H1 (cell line): ENCODE results near the gene KCNIP2. TPM values are rescaled to one million over a fixed set of nuclear protein-coding genes. Genes with fewer than 3 reads are reported as not detected.

Experiments used
- CTCF ChIA-PET: fragments of 300-600 bp; sonication (Branson Sonifier 250); formaldehyde crosslinking; loops from one replicate; lab custom pipeline; 2021; ENCODE audit not compliant: partially characterized antibody; lab: Charles Lee
- POLR2A ChIA-PET: fragments of 300-600 bp; sonication (Branson Sonifier 250); formaldehyde crosslinking; loops from one replicate; lab custom pipeline; 2021; ENCODE audit warnings: inconsistent platforms; ENCODE audit not compliant: partially characterized antibody; lab: Charles Lee
- DNase-seq, 2 experiments: peaks; one replicate each; pipeline versions ENCODE4 v3.0.0 to v3.0.0-alpha.2; 2010 to 2022; ENCODE audit warnings: low spot score in 2 of 2, low read depth in 1 of 2, mixed read lengths in 1 of 2
- FAIRE-seq: peaks from 2 replicates; lab custom pipeline; 2011; peaks lifted over from hg19 to GRCh38; lab: Jason Lieb, UNC
- H2AFZ ChIP-seq: 2 replicates; pipeline ENCODE4 v1.8.1; 2012; ENCODE audit warnings: low read length, inconsistent platforms
- H2AK5ac ChIP-seq: 2 replicates; pipeline ENCODE4 v1.6.1; 2013; ENCODE audit warnings: low read depth, low read length
- H2BK120ac ChIP-seq: replicated peaks from 2 replicates; pipeline ENCODE3; 2013; ENCODE audit warnings: low read depth, low read length, inconsistent platforms
- H2BK12ac ChIP-seq: 2 replicates; pipeline ENCODE4 v1.6.1; 2013; ENCODE audit warnings: low read depth, low read length
- H2BK15ac ChIP-seq: 2 replicates; pipeline ENCODE4 v1.6.1; 2013; ENCODE audit warnings: low read length
- H2BK20ac ChIP-seq: 2 replicates; pipeline ENCODE4 v1.6.1; 2013; ENCODE audit warnings: low read length
- H2BK5ac ChIP-seq: 2 replicates; pipeline ENCODE4 v1.6.1; 2013; ENCODE audit warnings: low read depth, low read length
- H3K14ac ChIP-seq: 2 replicates; pipeline ENCODE4 v1.6.1; 2013; ENCODE audit warnings: inconsistent platforms; ENCODE audit not compliant: insufficient read length
- H3K18ac ChIP-seq: 2 replicates; pipeline ENCODE4 v1.6.1; 2013; ENCODE audit warnings: low read length; ENCODE audit errors: extremely low read depth
- H3K23ac ChIP-seq: 2 replicates; pipeline ENCODE4 v1.6.1; 2013; ENCODE audit warnings: inconsistent platforms; ENCODE audit not compliant: insufficient read length
- H3K23me2 ChIP-seq: 2 replicates; pipeline ENCODE4 v1.6.1; 2013; ENCODE audit warnings: low read depth, low read length
- H3K27ac ChIP-seq: 2 replicates; pipeline ENCODE4 v1.6.1; 2011; ENCODE audit warnings: low read depth, low read length, inconsistent platforms
- H3K27me3 ChIP-seq, 4 experiments: replicated peaks in 1 of 4; 1 replicate in 1 of 4; 2 replicates in 3 of 4; pipeline versions ENCODE4 v1.6.1 to v1.8.1; 2011 to 2013; ENCODE audit warnings: low read length in 3 of 4, mild to moderate bottlenecking in 3 of 4, inconsistent platforms in 2 of 4, mixed read lengths in 2 of 4, moderate library complexity in 1 of 4; ENCODE audit not compliant: control insufficient read depth in 3 of 4, insufficient read depth in 3 of 4; ENCODE audit errors: extremely low read depth in 1 of 4
- H3K36me3 ChIP-seq, 4 experiments: 2 replicates each; pipeline versions ENCODE4 v1.6.1 to v1.8.1; 2011 to 2013; ENCODE audit warnings: mild to moderate bottlenecking in 4 of 4, low read length in 3 of 4, moderate library complexity in 2 of 4, control low read depth in 1 of 4, inconsistent platforms in 1 of 4; ENCODE audit not compliant: insufficient read depth in 4 of 4, control insufficient read depth in 2 of 4
- H3K4ac ChIP-seq: replicated peaks from 2 replicates; pipeline ENCODE3; 2013; ENCODE audit warnings: low read length, low read depth, mixed read lengths, inconsistent platforms; ENCODE audit not compliant: insufficient read length
- H3K4me1 ChIP-seq, 4 experiments: replicated peaks in 1 of 4; 1 replicate in 1 of 4; 2 replicates in 3 of 4; pipeline versions ENCODE4 v1.6.1 to v1.8.1; 2011 to 2013; ENCODE audit warnings: low read length in 3 of 4, inconsistent platforms in 2 of 4, mixed read lengths in 1 of 4; ENCODE audit not compliant: insufficient read depth in 4 of 4, control insufficient read depth in 3 of 4
- H3K4me2 ChIP-seq, 2 experiments: 2 replicates each; pipeline versions ENCODE4 v1.6.1 to v1.8.1; 2011 to 2013; ENCODE audit warnings: low read depth in 2 of 2, low read length in 2 of 2, control low read depth in 1 of 2, inconsistent platforms in 1 of 2, mild to moderate bottlenecking in 1 of 2; ENCODE audit not compliant: insufficient read depth in 1 of 2
- H3K4me3 ChIP-seq, 4 experiments: fragments of 200-600, 300-600 bp in 1 of 4; sonication (generic), shearing (Covaris generic), sonication (Bioruptor Twin) in 1 of 4; 2 replicates each; pipeline versions ENCODE4 v1.5.1 to v1.8.1; 2011 to 2016; ENCODE audit warnings: low read length in 4 of 4, low read depth in 3 of 4, control low read depth in 2 of 4, inconsistent platforms in 2 of 4, mild to moderate bottlenecking in 2 of 4, mixed read lengths in 1 of 4, moderate library complexity in 1 of 4; ENCODE audit not compliant: insufficient read depth in 2 of 4; ENCODE audit errors: extremely low read depth in 1 of 4
- H3K56ac ChIP-seq: replicated peaks from 2 replicates; pipeline ENCODE3; 2013; ENCODE audit warnings: low read depth, mild to moderate bottlenecking, mixed read lengths, low read length, inconsistent platforms; ENCODE audit not compliant: insufficient read length
- H3K79me1 ChIP-seq: 2 replicates; pipeline ENCODE4 v1.6.1; 2013; ENCODE audit warnings: low read depth, low read length, control low read depth
- H3K79me2 ChIP-seq, 2 experiments: 2 replicates each; pipeline versions ENCODE4 v1.6.1 to v1.8.1; 2012 to 2013; ENCODE audit warnings: low read length in 2 of 2, mild to moderate bottlenecking in 2 of 2, inconsistent platforms in 1 of 2; ENCODE audit not compliant: insufficient read depth in 2 of 2, control insufficient read depth in 1 of 2
- H3K9ac ChIP-seq, 4 experiments: replicated peaks in 1 of 4; 1 replicate in 1 of 4; 2 replicates in 3 of 4; pipeline versions ENCODE4 v1.6.1 to v1.8.1; 2011 to 2013; ENCODE audit warnings: low read depth in 3 of 4, low read length in 3 of 4, control low read depth in 2 of 4, mild to moderate bottlenecking in 2 of 4, moderate library complexity in 2 of 4, inconsistent platforms in 1 of 4; ENCODE audit errors: extremely low read depth in 1 of 4
- H3K9me3 ChIP-seq, 2 experiments: 2 replicates each; pipeline versions ENCODE4 v1.6.1 to v1.8.1; 2012 to 2013; ENCODE audit warnings: mild to moderate bottlenecking in 2 of 2, moderate library complexity in 2 of 2, control low read depth in 1 of 2, inconsistent platforms in 1 of 2, low read depth in 1 of 2, low read length in 1 of 2, mixed read lengths in 1 of 2; ENCODE audit not compliant: insufficient read depth in 2 of 2
- H4K20me1 ChIP-seq, 2 experiments: replicated peaks in 1 of 2; 2 replicates each; pipeline versions ENCODE3 to v1.8.1; 2011 to 2013; ENCODE audit warnings: inconsistent platforms in 2 of 2, low read length in 2 of 2, mild to moderate bottlenecking in 1 of 2; ENCODE audit not compliant: insufficient read depth in 2 of 2, control insufficient read depth in 1 of 2
- H4K5ac ChIP-seq: 2 replicates; pipeline ENCODE4 v1.6.1; 2013; ENCODE audit warnings: low read length, low read depth, mixed read lengths, inconsistent platforms; ENCODE audit not compliant: insufficient read length
- H4K8ac ChIP-seq: 2 replicates; pipeline ENCODE4 v1.8.0; 2013; ENCODE audit warnings: mild to moderate bottlenecking, moderate library complexity, low read length, inconsistent platforms; ENCODE audit not compliant: insufficient read depth; ENCODE audit errors: extremely low read depth
- H4K91ac ChIP-seq: replicated peaks from 2 replicates; pipeline ENCODE3; 2013; ENCODE audit warnings: low read length, mixed read lengths, inconsistent platforms; ENCODE audit not compliant: insufficient read length
- CBX5 ChIP-seq: fragments of 300-800, 300-1000 bp; sonication (generic); IDR thresholded peaks from 2 replicates; pipeline ENCODE4 v1.7.1; 2016; ENCODE audit warnings: antibody characterized with exemption, low read length, low read depth
- EP300 ChIP-seq, 2 experiments: IDR thresholded peaks; 1 replicate in 1 of 2; 2 replicates in 1 of 2; pipeline ENCODE4 v1.6.1; 2011 to 2012; ENCODE audit warnings: low read depth in 2 of 2, low read length in 2 of 2, mild to moderate bottlenecking in 2 of 2, borderline replicate concordance in 1 of 2, inconsistent platforms in 1 of 2, moderate library complexity in 1 of 2
- MAX ChIP-seq: IDR thresholded peaks from 2 replicates; pipeline ENCODE4 v1.6.1; 2012; ENCODE audit warnings: inconsistent platforms
- RBBP5 ChIP-seq: IDR thresholded peaks from 2 replicates; pipeline ENCODE4 v1.7.1; 2012; ENCODE audit warnings: low read depth, mild to moderate bottlenecking, inconsistent platforms, low read length, moderate library complexity, borderline replicate concordance
- SP1 ChIP-seq: IDR thresholded peaks from 2 replicates; pipeline ENCODE4 v1.6.1; 2011; ENCODE audit warnings: low read depth, low read length
- SP4 ChIP-seq: IDR thresholded peaks from 2 replicates; pipeline ENCODE4 v1.6.1; 2012; ENCODE audit warnings: low read length, inconsistent platforms
- SUZ12 ChIP-seq: fragments of 200-600 bp; sonication (generic); IDR thresholded peaks from 2 replicates; pipeline ENCODE4 v1.6.1; 2012; ENCODE audit warnings: mild to moderate bottlenecking, inconsistent platforms, low read length, moderate library complexity, mixed read lengths
- USF2 ChIP-seq: IDR thresholded peaks from 2 replicates; pipeline ENCODE4 v1.6.1; 2011; ENCODE audit warnings: low read length, improper control_type of control experiment
- WGBS, 2 experiments: shearing (Covaris generic) in 1 of 2; methylation state at CpG; one replicate each; pipeline versions ENCODE4 v1.1.6 to v1.1.7; 2013 to 2015; ENCODE audit warnings: low lambda C conversion rate in 2 of 2, mixed read lengths in 2 of 2, inconsistent platforms in 1 of 2, low coverage in 1 of 2, missing lambda C conversion rate in 1 of 2; ENCODE audit not compliant: insufficient replicate concordance in 2 of 2, insufficient coverage in 1 of 2, insufficient read length in 1 of 2; ENCODE audit errors: extremely low coverage in 1 of 2, missing lambda C conversion rate in 1 of 2; 5-methylcytosine and 5-hydroxymethylcytosine counted together
- polyA plus RNA-seq, 7 experiments: library from polyadenylated mRNA; depleted of rRNA in 3 of 7; stranded (reverse) in 5 of 7; unstranded in 2 of 7; fragments of >200 nt in 5 of 7; fragments of 200-250 nt in 2 of 7; gene quantifications; 1 replicate in 5 of 7; 2 replicates in 1 of 7; 4 replicates in 1 of 7; pipeline versions ENCODE4 v1.2.1 to v1.2.3, GENCODE V29; 2011 to 2013; ENCODE audit warnings: missing spikeins in 2 of 7, mixed read lengths in 2 of 7
- total RNA-seq: library from RNA; stranded (reverse); fragmentation: NEBNext Ultra II Directional; extraction: Animal tissue kit (Norgen Biotek cat#: 25700); gene quantifications from 2 replicates; pipeline ENCODE4 v1.2.1, GENCODE V29; 2021

KCNIP2 gene
- total and polyA plus RNA-seq, 2 of the 8 experiments (the other 6 are each of a cell fraction or from before 2014, with no cell fraction given): 2.7 to 6.0 TPM

- POLR2A ChIA-PET: no interaction called here
- no peak overlapping the region for H3K27ac ChIP-seq
- no peak for TF ChIP-seq EP300 (IDR thresholded peaks at IDR 0.05; ENCODE audit: borderline replicate concordance in 1 of 2, low read depth in 2 of 2, low read length in 2 of 2)
- no peak for TF ChIP-seq RBBP5
- no peak for TF ChIP-seq MAX
- no peak for TF ChIP-seq USF2
- TF ChIP-seq CBX5: no peak
- no peak for TF ChIP-seq SP1
- no peak for TF ChIP-seq SP4
- TF ChIP-seq SUZ12: no peak
- TF ChIP-seq, all 59 proteins: peak for 0
- H4K20me1 ChIP-seq: peaks cover 0 to 2% of the 10 kb centered on the region in 2 experiments
- no peak overlapping the region for H3K4ac ChIP-seq
- H3K56ac ChIP-seq: no peak overlapping the region
- no peak overlapping the region for H3K23ac ChIP-seq
- no peak for DNase-seq
- FAIRE-seq: no peak
- no peak overlapping the region for H2BK15ac ChIP-seq
- no peaks in the 10 kb centered on the region for H3K79me2 ChIP-seq
- H3K4me2 ChIP-seq: no peak overlapping the region
- H2BK120ac ChIP-seq: no peak overlapping the region
- H3K36me3 ChIP-seq: no peaks in the 10 kb centered on the region
- H2BK5ac ChIP-seq: no peak overlapping the region
- H2BK20ac ChIP-seq: no peak overlapping the region
- no peak overlapping the region for H3K18ac ChIP-seq
- H2BK12ac ChIP-seq: no peak overlapping the region
- H3K79me1 ChIP-seq: no peaks in the 10 kb centered on the region; the same call in 1 of the 2 replicates
- 87% methylated on average over 3 of the region's 3 CpGs; no CpG with 5 or more reads in 1 of the 2 experiments for WGBS, 2 experiments
- no peak overlapping the region for H4K91ac ChIP-seq
- H3K14ac ChIP-seq: no peak overlapping the region
- CTCF ChIA-PET: interaction anchor here (1.0 to 3.7 kb wide), 4 partner anchors 9 to 207 kb away, joined by 3 to 22 read pairs (median 9); no protein-coding TSS in a partner anchor
- H4K8ac ChIP-seq: no peak overlapping the region
- H3K27me3 ChIP-seq: no peaks in the 10 kb centered on the region; a peak in 1 of 7 replicates
- H4K5ac ChIP-seq: no peak overlapping the region
- no peaks in the 10 kb centered on the region for H3K23me2 ChIP-seq
- H3K9ac ChIP-seq: no peak overlapping the region
- H3K4me1 ChIP-seq: peaks cover 0 to 9% (median 0%) of the 10 kb centered on the region in 4 experiments; a peak in 1 of 7 replicates
- H2AFZ ChIP-seq: no peak overlapping the region
- H3K9me3 ChIP-seq: no peaks in the 10 kb centered on the region
- H3K4me3 ChIP-seq: no peak overlapping the region
- no peak overlapping the region for H2AK5ac ChIP-seq
Observed at GRCh38 chr10:101850749-101851148, 7.1 kb upstream of the KCNIP2 start.
